Left cardiac atrium (tissue), 4 donors: ENCODE data around the gene HGFAC. TPM values are rescaled to one million over a fixed set of nuclear protein-coding genes. Genes with fewer than 3 reads are reported as not detected.

ENCODE experiments used
- ATAC-seq, 2 donors: fragments of 200-7000 bp; cut with Tn5 transposase; one replicate each; pipeline ENCODE4 v1.9.1; 2020; ENCODE audit warnings: mild to moderate bottlenecking in 2 of 2, moderate library complexity in 2 of 2
- DNase-seq: peaks from one replicate; pipeline ENCODE4 v3.0.0-alpha.2; 2020
- intact Hi-C, 2 donors: fragments of 100-400 bp; cut with DNase I; formaldehyde crosslinking; loops; one replicate each; pipeline versions ENCODE4 v1.14.1 to v1.15.1; 2022 to 2023
- long read RNA-seq: library from polyadenylated mRNA; unstranded; transcript quantifications from one replicate; pipeline ENCODE4 v2.0.0, GENCODE V29; 2021
- total RNA-seq, 2 donors: library from RNA; stranded (reverse); fragmentation: NEBNext Ultra II Directional; extraction: Animal tissue kit (Norgen Biotek cat#: 25700); gene quantifications; one replicate each; pipeline ENCODE4 v1.2.1, GENCODE V29; 2021
- donor health status: DM: no; HTN: yes; CAD: no.
- donor health status: DM: no; HTN: yes; CAD: no; lungs with severe emphysema.
- donor health status: DM: yes; HTN: yes; CAD: no.
- donor health status: Dilated cardiomyopathy.

Gene HGFAC
- under 1 TPM; 0.34 to 0.38 TPM for total RNA-seq
- long read RNA-seq, result 0 reads

GRCh38 chr4:3441501-3442459, at the start of gene HGFAC:
Gene HGFAC (plus strand): TSS chr4:3441968. CDS start chr4:3442002, 34 bp downstream.
- ATAC-seq, result no peak
- DNase-seq, result no peak
- intact Hi-C loops, result loop anchor here (2.0 kb wide), 1 partner anchor 95 kb away; no protein-coding TSS in a partner anchor

GRCh38 chr4:3392321-3392720, 49.4 kb upstream of the HGFAC start:
- intact Hi-C loops, result no loop called here
- DNase-seq (no peak), ATAC-seq (no peak)

DNA sequence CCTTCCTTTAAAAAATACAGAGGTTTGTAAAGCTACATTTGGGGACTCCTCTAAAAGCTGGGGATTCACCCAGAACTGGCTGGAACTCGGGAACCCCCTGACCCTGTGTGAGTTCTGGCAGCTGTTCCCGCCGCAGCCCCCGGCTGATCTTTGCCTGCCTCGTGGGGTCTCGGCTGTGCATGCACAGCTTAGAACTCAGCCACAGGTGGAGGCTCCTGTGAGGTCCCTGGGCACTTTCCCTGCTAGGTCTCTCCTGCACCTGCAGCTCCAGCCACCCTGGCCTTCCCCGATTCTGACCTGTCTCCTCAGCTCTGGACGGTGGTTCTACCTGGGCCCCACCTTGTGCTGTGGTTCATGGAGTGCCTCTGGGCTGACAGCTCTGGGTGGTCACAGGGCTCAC, 48.6 kb upstream of the HGFAC start:
- ATAC-seq (no peak), DNase-seq (no peak)
- intact Hi-C loops, result no loop called here

DNA sequence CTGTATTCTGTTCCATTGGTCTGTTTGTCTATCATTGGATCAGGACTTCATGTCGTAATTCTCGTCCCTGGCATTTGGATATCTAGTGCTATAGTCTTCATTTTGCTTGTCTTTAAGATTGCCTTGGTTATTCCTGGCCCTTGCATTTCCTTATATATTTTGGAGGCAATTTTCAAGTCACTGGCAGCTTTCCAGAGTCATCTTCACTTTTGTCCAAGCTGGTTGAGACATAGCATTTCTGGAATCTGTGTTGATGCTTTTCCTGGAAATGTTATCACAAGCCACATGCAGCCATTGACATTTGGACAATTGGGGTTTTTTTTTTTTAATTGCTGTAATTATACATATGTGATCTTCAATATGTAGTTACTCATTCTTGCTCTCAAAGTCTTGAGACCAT, 45.2 kb upstream of the HGFAC start:
- intact Hi-C loops, result no loop called here
- ATAC-seq (no peak), DNase-seq (no peak)

DNA sequence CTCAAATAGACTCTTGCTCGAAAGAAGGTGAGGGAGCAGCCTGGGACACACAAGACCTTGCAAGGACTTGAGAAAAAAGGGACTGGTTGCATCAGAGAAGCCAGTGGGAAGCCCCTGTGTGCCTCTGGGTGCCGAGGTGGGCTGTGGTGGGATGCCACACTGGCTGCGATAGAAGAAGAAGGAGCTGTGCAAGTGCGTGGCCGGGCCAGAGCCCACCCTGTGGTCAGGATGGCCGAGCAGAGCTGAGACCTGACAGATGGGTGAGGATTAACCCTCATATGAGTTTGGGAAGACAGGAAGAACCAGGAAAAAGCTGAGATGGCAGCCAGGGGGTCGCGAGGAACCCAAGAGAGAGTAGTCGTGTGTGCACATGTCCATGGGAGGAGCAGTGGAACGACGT, 44.6 kb upstream of the HGFAC start:
- intact Hi-C loops, result no loop called here
- ATAC-seq, result no peak
- no peak for DNase-seq

DNA sequence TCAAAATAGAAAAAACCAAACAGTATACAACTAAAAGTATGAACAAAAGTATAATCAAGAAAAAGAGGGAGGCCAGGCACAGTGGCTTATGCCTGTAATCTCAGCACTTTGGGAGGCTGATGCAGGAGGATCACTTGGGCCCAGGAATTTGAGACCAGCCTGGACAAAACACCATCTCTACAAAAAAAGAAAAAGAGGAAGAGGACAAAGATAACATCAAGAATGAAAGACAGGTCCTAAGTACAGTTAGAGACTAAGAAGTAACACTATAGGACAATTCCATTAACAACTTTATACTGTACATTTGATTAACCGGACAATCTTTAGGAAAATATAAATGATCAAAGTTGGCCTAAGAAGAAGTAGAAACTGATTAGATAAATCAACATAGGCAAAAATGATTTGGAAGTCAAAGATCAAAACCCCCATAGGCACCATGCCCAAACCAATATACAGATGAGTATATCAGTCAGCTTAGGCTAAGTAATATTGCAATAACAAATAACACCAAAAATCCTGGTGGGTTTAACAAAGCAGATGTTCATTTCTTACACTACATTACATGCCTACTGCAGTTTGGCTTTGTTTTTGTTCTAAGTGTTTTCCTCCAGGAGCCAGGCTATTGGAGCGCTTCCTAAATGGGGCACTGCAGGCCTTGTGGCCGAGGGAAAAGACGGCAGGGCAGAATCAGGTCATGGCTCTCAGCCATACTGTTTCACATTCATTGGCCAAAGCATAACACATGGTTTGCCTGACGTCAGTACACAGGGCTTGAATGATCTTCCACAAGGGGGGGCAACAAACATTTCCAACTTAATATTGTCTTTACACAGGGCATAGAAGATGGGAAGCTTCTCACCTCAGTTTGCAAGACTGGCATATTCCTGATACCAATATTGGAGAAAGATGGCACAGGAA, 42.2 kb upstream of the HGFAC start:
- intact Hi-C loops, result no loop called here
- peak; percentile 44 to 89 for ATAC-seq
- DNase-seq, result no peak

DNA sequence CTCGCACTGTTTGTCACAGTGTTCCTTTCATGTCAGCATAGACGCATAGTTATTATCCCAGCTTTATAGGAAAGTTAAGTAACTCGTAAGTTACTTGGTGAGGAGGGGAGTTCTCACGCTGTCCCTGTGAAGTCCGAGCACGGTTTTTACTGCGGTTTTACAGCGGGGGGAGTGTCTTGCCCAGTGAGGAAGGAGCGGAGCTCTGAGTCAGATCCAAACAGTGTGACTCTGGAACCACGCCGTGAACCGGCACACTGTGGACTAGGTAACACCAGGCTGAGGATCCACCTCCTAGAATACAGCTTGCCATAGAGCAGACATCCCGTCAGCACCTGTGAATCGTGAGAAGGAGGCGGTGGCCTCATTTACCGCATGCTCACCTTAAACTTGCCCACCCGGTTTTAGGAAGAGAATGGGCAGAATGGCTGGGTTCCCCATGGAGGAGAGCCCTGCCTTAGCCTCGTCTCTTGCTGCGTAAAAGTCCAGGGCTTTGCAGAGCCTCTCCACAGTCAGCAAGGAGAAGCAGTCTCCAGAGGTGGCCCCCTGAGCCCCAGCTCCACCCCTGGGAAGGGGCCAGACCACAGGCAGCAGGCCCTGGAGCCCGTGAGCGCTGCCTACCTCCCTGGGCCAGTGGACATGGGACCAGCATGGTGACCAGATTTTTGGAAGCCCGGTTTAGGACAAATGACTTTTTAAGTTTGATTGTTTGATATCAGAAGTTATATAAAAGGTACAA, 40.2 kb upstream of the HGFAC start:
- intact Hi-C loops, result no loop called here
- ATAC-seq (no peak), DNase-seq (no peak)

- ATAC-seq (peak; percentile 84 to 89), DNase-seq (peak; percentile 63)
- intact Hi-C loops, result no loop called here
Measured at GRCh38 chr4:3402491-3403347, 39.0 kb upstream of the HGFAC start.

DNA sequence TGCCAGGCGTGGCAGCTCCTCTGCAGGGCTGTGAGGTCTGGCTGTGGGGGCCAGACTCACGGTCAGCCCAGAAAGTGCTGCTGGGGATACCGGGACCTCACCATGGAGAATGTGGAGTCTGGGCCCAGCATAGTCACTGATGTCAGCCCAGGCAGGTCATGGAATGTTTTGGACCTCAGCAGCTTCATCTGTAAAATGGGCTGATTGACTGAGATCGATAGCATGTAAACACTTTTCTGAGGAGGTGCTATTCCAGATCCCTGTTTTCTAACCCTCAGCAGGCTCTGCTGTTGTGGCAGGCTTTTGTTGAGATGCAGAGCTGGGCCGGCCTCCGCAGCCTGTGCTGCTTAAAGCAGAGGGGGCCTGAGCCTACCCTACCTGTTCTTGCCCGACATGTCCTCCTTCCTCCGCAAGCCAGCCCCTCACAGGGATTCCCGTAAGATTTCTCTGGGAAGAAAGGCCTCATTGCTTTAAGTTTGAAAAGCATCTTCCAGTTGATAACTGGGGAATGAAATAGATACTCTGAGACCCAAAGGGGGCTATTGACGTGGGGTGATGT, 38.3 kb upstream of the HGFAC start:
- no peak for DNase-seq
- ATAC-seq, result no peak
- intact Hi-C loops, result no loop called here

- no peak for ATAC-seq
- DNase-seq, result no peak
- intact Hi-C loops, result no loop called here
Measured at GRCh38 chr4:3404546-3404945, 37.2 kb upstream of the HGFAC start.

DNA sequence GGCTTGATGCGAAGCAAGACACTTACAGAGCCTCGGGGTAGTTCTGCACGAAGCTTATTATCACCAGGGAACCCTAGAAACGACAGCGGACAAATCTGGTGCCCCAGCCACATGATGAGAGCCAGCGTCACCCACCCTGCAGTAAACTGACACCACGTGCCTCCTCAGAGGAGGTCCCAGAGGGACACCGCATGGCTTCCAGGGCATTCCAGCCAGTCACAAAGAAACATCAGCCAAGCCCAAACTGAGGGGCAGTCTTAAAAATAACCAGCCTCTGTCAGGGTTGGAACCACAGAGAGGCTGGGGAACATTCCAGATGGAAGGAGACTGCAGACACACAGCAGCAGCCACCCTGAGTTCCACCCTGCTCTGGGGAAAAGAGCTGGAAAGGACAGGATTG, 36.6 kb upstream of the HGFAC start:
- ATAC-seq (peak in 1 of 2 donors; percentile 38), DNase-seq (no peak)
- intact Hi-C loops, result no loop called here

- intact Hi-C loops, result no loop called here
- ATAC-seq, result no peak
- no peak for DNase-seq
Measured at GRCh38 chr4:3406021-3406420, 35.7 kb upstream of the HGFAC start.

- intact Hi-C loops, result no loop called here
- DNase-seq, result peak; percentile 7
- no peak for ATAC-seq
Measured at GRCh38 chr4:3406431-3406830, 35.3 kb upstream of the HGFAC start.

GRCh38 chr4:3407171-3407771, 34.5 kb upstream of the HGFAC start:
- intact Hi-C loops, result no loop called here
- ATAC-seq, result no peak
- DNase-seq, result peak; percentile 12

DNA sequence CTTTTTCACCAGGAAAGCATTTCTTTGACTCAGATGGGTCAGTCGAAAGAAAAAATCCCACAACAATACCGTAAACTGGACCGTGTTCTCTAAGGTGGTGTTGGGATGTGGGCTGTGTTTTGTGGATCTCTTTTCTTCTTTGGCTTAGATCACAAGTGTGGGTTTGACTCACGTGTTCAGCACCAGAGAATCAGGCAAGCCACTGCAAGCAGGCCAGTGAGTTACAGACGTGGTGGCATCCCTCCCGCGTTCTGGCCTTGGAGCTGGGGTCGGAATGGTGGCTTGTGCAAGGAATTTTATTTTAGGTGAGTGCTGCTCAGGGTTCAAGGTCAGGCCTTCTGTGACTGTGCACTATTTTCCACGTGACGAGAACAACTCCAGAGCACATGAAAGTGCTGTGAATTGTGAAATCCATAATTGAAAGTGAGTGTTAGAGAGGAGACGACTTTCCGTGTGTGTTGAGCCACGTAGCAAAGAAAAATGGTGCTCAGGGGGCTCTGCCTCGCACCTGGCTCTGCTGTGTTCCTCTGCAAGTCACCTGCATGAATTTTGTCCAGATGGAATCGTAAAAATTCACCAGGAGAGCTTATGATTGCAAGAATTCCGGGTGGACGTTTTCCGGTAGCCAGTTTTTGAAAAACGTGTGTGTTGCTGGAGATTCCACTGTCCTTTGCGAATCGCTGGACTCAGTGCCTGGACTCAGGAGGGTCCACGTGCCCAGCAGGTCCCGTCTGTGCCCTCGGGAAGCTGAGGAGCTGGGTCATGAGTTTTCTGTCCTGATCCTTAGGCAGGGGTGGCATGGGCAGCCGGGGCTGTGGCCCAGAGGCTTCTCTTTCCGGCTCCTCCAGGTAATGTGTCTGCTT, 33.6 kb upstream of the HGFAC start:
- ATAC-seq (no peak), DNase-seq (peak; percentile 16)
- intact Hi-C loops, result no loop called here

GRCh38 chr4:3408793-3409330, 32.9 kb upstream of the HGFAC start:
- DNase-seq, result peak; percentile 14
- no peak for ATAC-seq
- intact Hi-C loops, result no loop called here
